ENCODE results near the gene METTL13. TPM values are rescaled to one million over a fixed set of nuclear protein-coding genes. Genes with fewer than 3 reads are reported as not detected.

The METTL13 gene
- polyA plus RNA-seq, 1 experiment = 25.9 TPM

DNA sequence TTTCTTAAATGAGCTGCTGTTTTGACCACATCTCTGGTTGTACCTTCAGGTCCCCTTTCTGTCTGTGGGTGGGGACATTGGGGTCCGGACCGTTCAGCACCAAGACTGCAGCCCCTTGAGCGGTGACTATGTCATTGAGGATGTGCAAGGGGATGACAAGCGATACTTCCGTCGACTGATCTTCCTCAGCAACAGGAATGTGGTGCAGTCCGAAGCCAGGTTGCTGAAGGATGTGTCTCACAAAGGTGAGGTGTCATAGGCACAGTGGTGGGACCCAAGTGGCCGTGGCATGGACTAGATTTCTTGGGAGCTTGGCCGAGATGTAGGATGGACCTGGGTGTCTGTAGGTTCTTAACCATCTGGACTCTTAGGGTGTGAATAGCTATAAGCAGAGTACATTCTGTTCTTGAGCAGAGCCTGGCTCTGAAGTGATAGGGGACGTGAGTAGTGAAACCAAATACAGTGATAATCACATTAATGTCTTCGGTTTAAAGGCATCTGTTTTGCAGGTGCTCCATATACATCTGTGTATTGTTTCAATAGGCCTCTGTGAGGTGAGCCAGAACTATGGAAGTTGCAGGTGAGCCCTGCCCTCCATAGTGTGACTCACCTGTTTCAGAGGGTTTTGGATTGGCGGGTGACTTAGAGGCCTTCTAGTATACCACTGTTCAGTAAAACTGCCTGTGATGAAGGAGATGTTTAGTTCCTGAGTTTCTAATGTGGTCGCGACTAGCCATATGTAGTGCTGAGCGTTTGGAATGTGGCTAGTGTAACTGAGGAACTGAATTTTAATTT, 6.4 kb downstream of the METTL13 start:
- POLR2A ChIA-PET = no interaction called here
- H3K36me3 ChIP-seq (ENCODE audit: control insufficient read depth, insufficient read depth, low read length) = peaks cover 22% of the 10 kb centered on the region

DNA sequence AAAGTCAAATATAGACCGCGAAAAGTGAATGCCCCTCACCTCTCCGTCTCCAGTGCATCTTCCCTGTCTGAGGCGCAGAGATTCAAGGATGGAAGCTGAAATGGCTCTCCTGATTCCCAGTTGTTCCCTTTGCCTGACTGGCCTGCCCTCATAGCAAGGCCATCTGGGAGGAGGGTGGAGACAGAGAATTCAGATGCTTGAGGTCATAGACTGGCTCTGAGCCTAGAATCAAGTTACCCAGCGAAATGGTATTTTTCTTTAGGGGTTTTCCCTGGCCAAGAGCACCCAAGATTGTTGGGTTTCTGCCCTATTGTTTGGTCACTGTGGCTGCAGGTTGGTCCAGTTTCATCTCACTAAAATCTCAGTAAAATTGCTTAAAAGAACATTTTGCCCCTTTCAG, 7.2 kb downstream of the METTL13 start:
- TF ChIP-seq, protein P1, sequence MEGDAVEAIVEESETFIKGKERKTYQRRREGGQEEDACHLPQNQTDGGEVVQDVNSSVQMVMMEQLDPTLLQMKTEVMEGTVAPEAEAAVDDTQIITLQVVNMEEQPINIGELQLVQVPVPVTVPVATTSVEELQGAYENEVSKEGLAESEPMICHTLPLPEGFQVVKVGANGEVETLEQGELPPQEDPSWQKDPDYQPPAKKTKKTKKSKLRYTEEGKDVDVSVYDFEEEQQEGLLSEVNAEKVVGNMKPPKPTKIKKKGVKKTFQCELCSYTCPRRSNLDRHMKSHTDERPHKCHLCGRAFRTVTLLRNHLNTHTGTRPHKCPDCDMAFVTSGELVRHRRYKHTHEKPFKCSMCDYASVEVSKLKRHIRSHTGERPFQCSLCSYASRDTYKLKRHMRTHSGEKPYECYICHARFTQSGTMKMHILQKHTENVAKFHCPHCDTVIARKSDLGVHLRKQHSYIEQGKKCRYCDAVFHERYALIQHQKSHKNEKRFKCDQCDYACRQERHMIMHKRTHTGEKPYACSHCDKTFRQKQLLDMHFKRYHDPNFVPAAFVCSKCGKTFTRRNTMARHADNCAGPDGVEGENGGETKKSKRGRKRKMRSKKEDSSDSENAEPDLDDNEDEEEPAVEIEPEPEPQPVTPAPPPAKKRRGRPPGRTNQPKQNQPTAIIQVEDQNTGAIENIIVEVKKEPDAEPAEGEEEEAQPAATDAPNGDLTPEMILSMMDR (IDR thresholded peaks at IDR 0.05; ENCODE audit: insufficient read depth, low read depth, low read length) = no peak
- ChIA-PET CTCF (interaction anchor here (0.5 to 2.6 kb wide), 2 partner anchors 12 to 149 kb away, joined by 3 to 7 read pairs; no protein-coding TSS in a partner anchor), POLR2A (no interaction called here)
- Histone ChIP-seq H3K27me3 (ENCODE audit: control insufficient read depth, insufficient read depth, low read length) (no peaks in the 10 kb centered on the region), H3K4me3 (ENCODE audit: low read depth, low read length) (no peak overlapping the region), H3K36me3 (ENCODE audit: control insufficient read depth, insufficient read depth, low read length) (peaks cover 21% of the 10 kb centered on the region)
- peak; percentile 66 for DNase-seq (ENCODE audit: low read depth)

More for the DNA sequence above, 6.4 kb downstream of the METTL13 start:
- H3K4me3 ChIP-seq (ENCODE audit: low read depth, low read length) = no peak overlapping the region
- no peak for DNase-seq (ENCODE audit: low read depth)
- TF ChIP-seq, protein P1 (IDR thresholded peaks at IDR 0.05; ENCODE audit: insufficient read depth, low read depth, low read length) = no peak
- no peaks in the 10 kb centered on the region for H3K27me3 ChIP-seq (ENCODE audit: control insufficient read depth, insufficient read depth, low read length)
- CTCF ChIA-PET = interaction anchor here (0.5 to 2.6 kb wide), 2 partner anchors 13 to 148 kb away, joined by 3 to 7 read pairs; no protein-coding TSS in a partner anchor

DNA sequence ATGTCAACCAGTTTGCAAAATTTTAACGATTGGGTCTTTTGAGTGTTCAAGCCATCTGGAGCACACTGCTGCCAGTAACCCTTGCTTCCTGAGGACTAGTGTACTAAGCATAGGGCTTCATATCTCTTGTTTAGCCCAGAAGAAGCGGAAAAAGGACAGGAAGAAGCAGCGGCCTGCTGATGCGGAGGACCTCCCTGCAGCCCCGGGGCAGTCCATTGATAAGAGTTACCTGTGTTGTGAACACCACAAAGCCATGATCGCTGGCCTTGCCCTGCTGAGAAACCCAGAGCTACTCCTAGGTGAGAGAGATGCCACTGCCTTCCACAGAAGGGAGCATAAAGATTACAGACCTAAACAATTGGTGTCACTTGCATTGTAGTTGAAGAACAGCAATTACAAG, 8.9 kb downstream of the METTL13 start:
- TF ChIP-seq, protein P1 (IDR thresholded peaks at IDR 0.05; ENCODE audit: insufficient read depth, low read depth, low read length) = no peak
- Histone ChIP-seq H3K36me3 (ENCODE audit: control insufficient read depth, insufficient read depth, low read length) (peaks cover 17% of the 10 kb centered on the region), H3K4me3 (ENCODE audit: low read depth, low read length) (no peak overlapping the region), H3K27me3 (ENCODE audit: control insufficient read depth, insufficient read depth, low read length) (no peaks in the 10 kb centered on the region)
- POLR2A ChIA-PET = no interaction called here
- CTCF ChIA-PET = interaction anchor here (1.0 to 2.5 kb wide), 3 partner anchors 8 to 12 kb away, joined by 3 to 8 read pairs (median 7); no protein-coding TSS in a partner anchor
- no peak for DNase-seq (ENCODE audit: low read depth)

DNA sequence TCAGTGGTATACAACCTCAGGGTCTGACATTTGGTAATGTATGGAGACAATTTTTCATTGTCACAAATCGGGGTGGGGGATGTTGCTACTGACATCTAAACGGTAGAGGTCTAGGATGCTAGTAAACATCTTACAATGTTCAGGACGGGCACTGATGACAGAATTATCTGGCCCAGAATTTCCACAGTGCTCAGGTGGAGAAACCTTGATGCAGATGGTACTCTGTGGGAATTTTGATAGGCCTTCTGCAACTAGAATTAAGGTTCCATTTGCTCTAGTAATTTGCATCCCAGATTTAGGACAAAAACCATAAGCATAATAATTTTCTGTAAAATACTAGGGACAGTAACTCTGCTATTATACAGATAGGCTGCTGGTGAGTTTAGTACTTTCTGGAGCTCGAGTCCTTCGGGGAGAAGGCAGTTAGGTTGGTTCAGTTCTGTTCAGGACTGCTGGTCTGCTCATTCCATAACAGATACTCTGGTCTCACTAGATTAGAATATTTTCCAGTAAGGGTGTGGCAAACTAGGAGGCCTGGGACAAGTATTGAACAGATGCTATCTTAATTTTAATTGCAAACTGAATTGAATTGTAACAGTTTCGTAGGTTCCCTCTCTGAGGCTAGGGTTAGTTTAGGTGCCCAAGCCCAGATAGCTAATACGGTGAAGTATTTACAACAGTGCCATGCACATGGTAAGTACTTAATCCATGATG, 11.4 kb downstream of the METTL13 start:
- no peak overlapping the region for H3K4me3 ChIP-seq (ENCODE audit: low read depth, low read length)
- ChIA-PET POLR2A (no interaction called here), CTCF (interaction anchor here (0.5 to 3.0 kb wide), 5 partner anchors 8 to 722 kb away, joined by 3 to 8 read pairs (median 3); no protein-coding TSS in a partner anchor)
- TF ChIP-seq, protein P1 (IDR thresholded peaks at IDR 0.05; ENCODE audit: insufficient read depth, low read depth, low read length) = no peak
- no peaks in the 10 kb centered on the region for H3K27me3 ChIP-seq (ENCODE audit: control insufficient read depth, insufficient read depth, low read length)
- DNase-seq (ENCODE audit: low read depth) = no peak
- peaks cover 16% of the 10 kb centered on the region for H3K36me3 ChIP-seq (ENCODE audit: control insufficient read depth, insufficient read depth, low read length)

DNA sequence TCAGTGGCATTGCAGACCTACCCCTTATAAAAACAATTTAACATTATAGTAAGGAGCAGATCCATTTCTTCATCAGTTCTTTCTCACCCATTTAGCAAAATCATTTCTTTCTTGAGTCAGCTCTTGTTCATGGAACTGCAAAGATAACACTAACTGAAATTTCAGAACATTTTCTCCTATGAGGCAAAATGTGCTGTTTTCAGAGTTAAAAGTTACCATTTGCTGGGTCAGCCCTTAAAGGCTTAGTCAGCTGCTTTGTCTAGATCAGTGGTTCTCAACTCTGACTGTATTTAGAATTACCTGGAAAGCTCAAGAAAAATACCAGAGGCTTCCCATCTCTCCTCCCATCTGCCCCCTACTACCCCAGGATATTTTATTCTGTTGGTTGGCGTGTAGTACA, 12.2 kb downstream of the METTL13 start:
- ChIA-PET CTCF (interaction anchor here (0.5 to 3.0 kb wide), 4 partner anchors 9 to 721 kb away, joined by 3 to 8 read pairs (median 3); no protein-coding TSS in a partner anchor), POLR2A (no interaction called here)
- H3K36me3 ChIP-seq (ENCODE audit: control insufficient read depth, insufficient read depth, low read length) = peaks cover 15% of the 10 kb centered on the region
- no peaks in the 10 kb centered on the region for H3K27me3 ChIP-seq (ENCODE audit: control insufficient read depth, insufficient read depth, low read length)
- TF ChIP-seq, protein P1 (IDR thresholded peaks at IDR 0.05; ENCODE audit: insufficient read depth, low read depth, low read length) = no peak
- DNase-seq (ENCODE audit: low read depth) = no peak
- H3K4me3 ChIP-seq (ENCODE audit: low read depth, low read length) = no peak overlapping the region
